Trophoblast cell (in vitro differentiated cells and primary cell): ENCODE results near the gene PREPL.
"Not testable (repeated sequence)": the region's sequence is repeated elsewhere in the genome, so short reads cannot be mapped to it uniquely, and the experiment has no call there.

Source experiments
- DNase-seq, 2 donors: peaks; one replicate each; pipeline ENCODE4 v3.0.0-alpha.2; 2016
- H2AFZ ChIP-seq: 2 replicates; pipeline ENCODE4 v1.6.1; 2013; ENCODE audit warnings: low read length, moderate library complexity, mild to moderate bottlenecking; ENCODE audit not compliant: insufficient read depth, poor library complexity
- H2AK5ac ChIP-seq: 2 replicates; pipeline ENCODE4 v1.6.1; 2013; ENCODE audit warnings: mild to moderate bottlenecking, low read length
- H2BK120ac ChIP-seq: 2 replicates; pipeline ENCODE4 v1.6.1; 2013; ENCODE audit warnings: low read length, mild to moderate bottlenecking, moderate library complexity; ENCODE audit not compliant: insufficient read depth, poor library complexity
- H2BK12ac ChIP-seq: 2 replicates; pipeline ENCODE4 v1.6.1; 2013; ENCODE audit warnings: mild to moderate bottlenecking, low read length, moderate library complexity
- H2BK5ac ChIP-seq: 2 replicates; pipeline ENCODE4 v1.6.1; 2013; ENCODE audit warnings: low read length, low read depth, moderate library complexity, mild to moderate bottlenecking; ENCODE audit not compliant: poor library complexity
- H3K14ac ChIP-seq: 2 replicates; pipeline ENCODE4 v1.6.1; 2013; ENCODE audit warnings: mild to moderate bottlenecking, low read length
- H3K18ac ChIP-seq: 2 replicates; pipeline ENCODE4 v1.6.1; 2013; ENCODE audit warnings: mild to moderate bottlenecking, low read length
- H3K23ac ChIP-seq: 2 replicates; pipeline ENCODE4 v1.6.1; 2013; ENCODE audit warnings: low read length
- H3K27ac ChIP-seq: 2 replicates; pipeline ENCODE4 v1.5.1; 2013; ENCODE audit warnings: low read depth, mild to moderate bottlenecking, inconsistent platforms, low read length, moderate library complexity
- H3K27me3 ChIP-seq: 2 replicates; pipeline ENCODE4 v1.6.1; 2013; ENCODE audit warnings: inconsistent platforms, mild to moderate bottlenecking, low read length, moderate library complexity; ENCODE audit not compliant: insufficient read depth
- H3K36me3 ChIP-seq, 2 experiments: 1 replicate in 1 of 2; 2 replicates in 1 of 2; pipeline ENCODE4 v1.6.1; 2013; ENCODE audit warnings: low read length in 2 of 2, mild to moderate bottlenecking in 2 of 2, moderate library complexity in 1 of 2; ENCODE audit not compliant: insufficient read depth in 2 of 2, control insufficient read depth in 1 of 2
- H3K4ac ChIP-seq: 2 replicates; pipeline ENCODE4 v1.6.1; 2013; ENCODE audit warnings: low read depth, mild to moderate bottlenecking, low read length, moderate library complexity
- H3K4me1 ChIP-seq, 2 experiments: 1 replicate in 1 of 2; 2 replicates in 1 of 2; pipeline ENCODE4 v1.6.1; 2013; ENCODE audit warnings: low read length in 2 of 2, mild to moderate bottlenecking in 2 of 2, moderate library complexity in 1 of 2; ENCODE audit not compliant: insufficient read depth in 2 of 2, control insufficient read depth in 1 of 2
- H3K4me2 ChIP-seq: 2 replicates; pipeline ENCODE4 v1.6.1; 2013; ENCODE audit warnings: inconsistent platforms, mild to moderate bottlenecking, low read length, moderate library complexity
- H3K4me3 ChIP-seq: 2 replicates; pipeline ENCODE4 v1.5.1; 2013; ENCODE audit warnings: mild to moderate bottlenecking, low read depth, low read length, inconsistent platforms
- H3K79me1 ChIP-seq: one replicate; pipeline ENCODE4 v1.6.1; 2013; ENCODE audit warnings: low read length
- H3K79me2 ChIP-seq: 2 replicates; pipeline ENCODE4 v1.6.1; 2013; ENCODE audit warnings: low read length, mild to moderate bottlenecking; ENCODE audit not compliant: control insufficient read depth, insufficient read depth, poor library complexity
- H3K9ac ChIP-seq: 2 replicates; pipeline ENCODE4 v1.6.1; 2013; ENCODE audit warnings: mild to moderate bottlenecking, low read length
- H3K9me3 ChIP-seq: 2 replicates; pipeline ENCODE4 v1.6.1; 2013; ENCODE audit warnings: low read depth, mild to moderate bottlenecking, control low read depth, inconsistent platforms, low read length; ENCODE audit not compliant: insufficient read depth
- H4K12ac ChIP-seq: 2 replicates; pipeline ENCODE4 v1.6.1; 2013; ENCODE audit warnings: low read depth, mild to moderate bottlenecking, low read length, moderate library complexity
- H4K8ac ChIP-seq: 2 replicates; pipeline ENCODE4 v1.6.1; 2013; ENCODE audit warnings: low read depth, mild to moderate bottlenecking, low read length, moderate library complexity
- H4K91ac ChIP-seq: one replicate; pipeline ENCODE4 v1.6.1; 2013; ENCODE audit warnings: low read depth, mild to moderate bottlenecking, low read length, moderate library complexity
- WGBS: extraction: QIAGEN DNeasy Blood & Tissue Kit; methylation state at CpG from one replicate; pipeline ENCODE4 v1.1.7; 2013; ENCODE audit warnings: missing lambda C conversion rate; ENCODE audit not compliant: insufficient read length, insufficient coverage; ENCODE audit errors: extremely low coverage; 5-methylcytosine and 5-hydroxymethylcytosine counted together

Gene PREPL

DNA sequence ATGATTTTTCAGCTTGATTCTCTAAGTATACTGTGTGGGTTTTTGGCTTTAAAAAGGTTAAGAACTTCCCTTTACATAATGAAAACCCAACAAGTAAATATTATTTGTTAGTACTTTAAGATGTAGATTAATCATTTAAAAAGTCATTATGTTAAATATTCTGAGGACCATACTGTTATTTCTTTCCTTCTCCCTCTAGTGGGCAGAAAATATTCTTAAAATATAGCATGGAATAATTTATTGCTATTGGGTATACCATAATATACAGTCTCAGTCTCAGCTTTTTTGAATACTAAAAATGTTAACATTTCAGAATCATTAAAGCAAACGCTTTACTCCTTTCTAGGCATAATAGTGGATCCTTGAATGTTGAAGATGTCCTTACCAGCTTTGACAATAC lies 28.6 kb upstream of the PREPL start:
- Histone ChIP-seq H3K4me3 (no peak overlapping the region), H4K8ac (no peak overlapping the region), H4K91ac (no peak overlapping the region), H3K4ac (no peak overlapping the region), H2BK5ac (no peak overlapping the region), H3K18ac (no peak overlapping the region), H3K79me2 (no peaks in the 10 kb centered on the region), H3K27ac (no peak overlapping the region), H3K14ac (no peak overlapping the region), H4K12ac (no peak overlapping the region), H2BK120ac (no peak overlapping the region), H3K9ac (no peak overlapping the region), H3K79me1 (no peaks in the 10 kb centered on the region), H3K27me3 (no peaks in the 10 kb centered on the region), H3K36me3 (no peaks in the 10 kb centered on the region), H3K23ac (no peak overlapping the region), H3K4me2 (no peak overlapping the region), H2AFZ (no peak overlapping the region), H3K4me1 (no peaks in the 10 kb centered on the region), H2AK5ac (no peak overlapping the region), H3K9me3 (no peaks in the 10 kb centered on the region), H2BK12ac (no peak overlapping the region)
- peak in 1 of 2 donors; percentile 3 for DNase-seq
- no CpG with 5 or more reads among the region's 1 CpG for WGBS

DNA sequence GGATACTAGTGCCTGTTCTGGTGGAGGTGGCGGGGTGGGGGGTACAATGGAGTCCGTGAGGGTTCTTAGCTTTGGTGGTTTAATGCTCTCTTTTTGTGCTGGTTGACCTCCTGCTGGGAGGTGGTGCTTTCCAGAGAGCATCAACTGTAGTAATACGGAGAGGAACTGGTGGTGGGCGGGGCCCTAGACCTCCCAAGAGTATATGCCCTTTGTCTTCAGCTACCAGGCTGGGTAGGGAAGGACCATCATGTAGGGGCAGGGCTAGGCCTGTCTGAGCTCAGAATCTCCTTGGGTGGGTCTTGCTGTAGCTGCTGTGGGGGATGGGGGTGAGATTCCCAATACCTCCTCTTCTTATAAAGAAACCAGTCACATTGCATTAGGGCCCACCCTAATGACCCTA lies 27.6 kb upstream of the PREPL start:
- H3K4me1 ChIP-seq: no peaks in the 10 kb centered on the region
- no peak overlapping the region for H3K4me2 ChIP-seq
- H3K9me3 ChIP-seq: no peaks in the 10 kb centered on the region
- no peak overlapping the region for H2BK5ac ChIP-seq
- H3K23ac ChIP-seq: no peak overlapping the region
- no peak overlapping the region for H4K8ac ChIP-seq
- no peak overlapping the region for H2AK5ac ChIP-seq
- DNase-seq: no peak
- no peak overlapping the region for H3K4me3 ChIP-seq
- no peak overlapping the region for H3K27ac ChIP-seq
- no peaks in the 10 kb centered on the region for H3K27me3 ChIP-seq
- H3K79me2 ChIP-seq: no peaks in the 10 kb centered on the region
- no peak overlapping the region for H4K12ac ChIP-seq
- no peak overlapping the region for H3K4ac ChIP-seq
- no peak overlapping the region for H3K14ac ChIP-seq
- H3K18ac ChIP-seq: no peak overlapping the region
- no peak overlapping the region for H2BK120ac ChIP-seq
- no peak overlapping the region for H3K9ac ChIP-seq
- no peaks in the 10 kb centered on the region for H3K36me3 ChIP-seq
- no peaks in the 10 kb centered on the region for H3K79me1 ChIP-seq
- no CpG with 5 or more reads among the region's 4 CpGs for WGBS
- no peak overlapping the region for H2AFZ ChIP-seq
- H2BK12ac ChIP-seq: no peak overlapping the region
- H4K91ac ChIP-seq: no peak overlapping the region

DNA sequence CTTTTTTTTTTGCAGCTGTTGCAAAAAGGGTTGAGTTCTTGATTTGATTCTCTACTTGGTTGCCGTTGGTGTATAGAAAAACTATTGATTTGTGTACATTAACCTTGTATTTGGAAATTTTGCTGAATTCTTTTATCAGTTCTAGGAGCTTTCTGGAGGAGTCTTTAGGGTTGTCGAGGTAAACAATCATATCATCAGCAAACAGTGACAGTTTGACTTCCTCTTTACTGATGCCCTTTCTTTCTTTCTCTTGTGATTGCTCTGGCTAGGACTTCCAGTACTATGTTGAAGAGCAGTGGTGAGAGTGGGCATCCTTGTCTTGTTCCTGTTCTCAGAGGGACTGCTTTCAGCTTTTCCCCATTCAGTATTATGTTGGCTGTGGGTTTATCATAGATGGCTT lies 23.9 kb upstream of the PREPL start:
- not testable (repeated sequence) for H3K9me3 ChIP-seq, H3K14ac ChIP-seq, H3K4me3 ChIP-seq, H4K8ac ChIP-seq, H2BK120ac ChIP-seq, H3K79me2 ChIP-seq, H3K18ac ChIP-seq, H3K4me2 ChIP-seq, H4K12ac ChIP-seq, H3K27me3 ChIP-seq, H3K36me3 ChIP-seq, H3K4me1 ChIP-seq, DNase-seq, H3K4ac ChIP-seq, H2BK5ac ChIP-seq, H3K27ac ChIP-seq, H2AK5ac ChIP-seq, H3K9ac ChIP-seq, H3K23ac ChIP-seq, H2AFZ ChIP-seq, H3K79me1 ChIP-seq, H4K91ac ChIP-seq, H2BK12ac ChIP-seq
- no CpG with 5 or more reads among the region's 2 CpGs for WGBS

DNA sequence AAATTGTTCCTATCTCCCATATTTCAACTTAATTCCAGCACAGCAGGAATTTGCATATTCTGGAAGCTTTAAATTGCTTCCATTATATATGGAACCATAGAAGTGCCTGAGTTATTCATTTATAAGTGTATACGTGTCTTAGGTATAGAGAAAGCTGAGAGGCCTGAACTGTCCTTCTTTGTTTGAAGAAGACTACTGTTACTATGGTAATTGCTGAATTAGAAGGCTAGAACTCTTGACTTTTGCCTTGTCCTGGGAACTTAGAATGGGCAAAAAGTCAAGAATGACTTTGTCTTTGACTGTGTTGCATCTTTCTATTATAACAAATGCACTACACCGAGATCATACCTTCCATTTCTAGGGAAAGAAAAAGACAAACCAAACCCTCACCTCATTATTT lies 16.2 kb upstream of the PREPL start:
- Histone ChIP-seq H2AFZ (no peak overlapping the region), H2BK120ac (no peak overlapping the region), H2BK12ac (no peak overlapping the region), H4K12ac (no peak overlapping the region), H3K27ac (no peak overlapping the region), H3K9ac (no peak overlapping the region), H3K4me3 (no peak overlapping the region), H3K79me1 (no peaks in the 10 kb centered on the region), H2BK5ac (no peak overlapping the region), H4K8ac (no peak overlapping the region), H3K9me3 (no peaks in the 10 kb centered on the region), H3K36me3 (no peaks in the 10 kb centered on the region), H3K14ac (no peak overlapping the region), H3K4ac (no peak overlapping the region), H3K18ac (no peak overlapping the region), H3K79me2 (no peaks in the 10 kb centered on the region), H3K4me1 (no peaks in the 10 kb centered on the region), H3K4me2 (no peak overlapping the region), H4K91ac (no peak overlapping the region), H3K27me3 (no peaks in the 10 kb centered on the region), H2AK5ac (no peak overlapping the region), H3K23ac (no peak overlapping the region)
- DNase-seq: no peak
- no CpG with 5 or more reads among the region's 2 CpGs for WGBS
